Midbrain (tissue), 1 donor: ENCODE data around the gene NOSIP.

Experiments used
- DNase-seq: peaks from one replicate; lab custom pipeline; 2025; lab: John Stamatoyannopoulos, UW

Gene NOSIP

DNA sequence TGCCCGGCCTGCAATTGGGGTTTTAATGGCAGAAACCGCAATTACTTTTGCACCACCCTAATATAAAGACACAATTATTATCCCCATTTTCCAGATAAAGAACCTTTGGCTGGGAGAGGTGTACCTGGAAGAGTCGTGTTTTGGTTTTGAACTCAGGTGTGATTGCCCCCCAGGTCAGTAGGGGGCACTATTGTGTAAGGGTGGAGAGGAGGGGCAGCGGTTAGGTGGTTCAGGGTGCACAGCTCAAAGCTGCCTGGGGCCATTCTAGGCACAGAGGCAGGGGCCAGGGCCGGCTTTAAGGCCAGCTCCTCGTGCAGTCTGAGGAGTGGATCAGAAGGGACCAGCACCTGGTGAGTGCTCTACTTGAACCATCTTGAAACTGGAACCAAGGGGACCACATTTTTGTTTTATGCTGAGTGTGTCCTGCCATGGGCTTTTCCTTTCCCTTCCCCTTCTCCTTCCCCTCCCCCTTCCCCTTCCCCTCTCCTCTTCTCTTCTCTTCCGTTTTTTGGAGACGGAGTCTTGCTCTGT is 73.7 kb downstream of the NOSIP start:
- peak; percentile 48 for DNase-seq
